NT2/D1 (cell line): ENCODE data around the gene ACVR1B.

Experiments
- YY1 ChIP-seq: IDR thresholded peaks from 2 replicates; pipeline ENCODE4 v1.6.1; 2011; ENCODE audit not compliant: insufficient read length, insufficient read depth
- ZNF274 ChIP-seq: IDR thresholded peaks from 2 replicates; pipeline ENCODE4 v1.6.1; 2011; ENCODE audit warnings: mild to moderate bottlenecking, low read depth, low read length

DNA sequence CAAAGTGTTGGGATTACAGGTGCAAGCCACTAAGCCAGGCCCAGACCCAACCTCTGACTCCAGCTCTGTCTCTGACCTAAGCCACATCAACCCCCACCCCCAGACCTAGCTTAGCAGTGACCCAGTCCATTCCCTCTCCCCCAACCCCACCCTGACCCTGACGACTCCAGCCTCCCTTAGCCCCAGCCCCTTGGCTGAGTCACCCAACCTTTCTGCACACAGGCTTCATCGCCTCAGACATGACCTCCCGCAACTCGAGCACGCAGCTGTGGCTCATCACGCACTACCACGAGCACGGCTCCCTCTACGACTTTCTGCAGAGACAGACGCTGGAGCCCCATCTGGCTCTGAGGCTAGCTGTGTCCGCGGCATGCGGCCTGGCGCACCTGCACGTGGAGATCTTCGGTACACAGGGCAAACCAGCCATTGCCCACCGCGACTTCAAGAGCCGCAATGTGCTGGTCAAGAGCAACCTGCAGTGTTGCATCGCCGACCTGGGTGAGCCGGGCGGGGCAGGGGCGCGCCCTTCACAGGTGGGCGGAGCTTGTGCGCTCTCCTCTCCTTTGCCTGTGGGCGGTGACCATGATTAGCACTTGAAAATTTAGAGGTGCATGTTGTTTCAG, 36.4 kb upstream of the ACVR1B start:
- TF ChIP-seq ZNF274, result no peak
- no peak for TF ChIP-seq YY1
